ENCODE measurements around the gene PRR5L.

GRCh38 chr11:36371181-36371580 is 75.1 kb downstream of the PRR5L start:
- TF ChIP-seq CTCF (optimal IDR thresholded peaks at IDR 0.05 in 1 of 3, IDR thresholded peaks at IDR 0.05 in 1 of 3, conservative IDR thresholded peaks at IDR 0.05 in 1 of 3; ENCODE audit: extremely low read depth in 1 of 3, insufficient read depth in 2 of 3, low read length in 3 of 3): no peak
- TF ChIP-seq EZH2 (IDR thresholded peaks at IDR 0.05; ENCODE audit: low read length): no peak
